MG63 (cell line): Measurements from ENCODE around the gene LONP1. TPM values are rescaled to one million over a fixed set of nuclear protein-coding genes. Genes with fewer than 3 reads are reported as not detected.
"Not testable (repeated sequence)": the region's sequence is repeated elsewhere in the genome, so short reads cannot be mapped to it uniquely, and the experiment has no call there.

ENCODE experiments used
- DNase-seq: peaks from one replicate; pipeline ENCODE4 v3.0.0-alpha.2; 2020
- H3K27me3 ChIP-seq: fragments of 250-450 bp; sonication (Bioruptor Pico); 2 replicates; pipeline ENCODE4 v1.5.1; 2020; ENCODE audit warnings: mild to moderate bottlenecking, moderate library complexity
- H3K36me3 ChIP-seq: fragments of 250-450 bp; sonication (Bioruptor Pico); 2 replicates; pipeline ENCODE4 v1.5.1; 2020; ENCODE audit warnings: mild to moderate bottlenecking, moderate library complexity
- H3K4me3 ChIP-seq: fragments of 250-450 bp; sonication (Bioruptor Pico); 2 replicates; pipeline ENCODE4 v1.5.1; 2020; ENCODE audit warnings: mild to moderate bottlenecking, moderate library complexity
- H3K9me3 ChIP-seq: fragments of 250-450 bp; sonication (Bioruptor Pico); 2 replicates; pipeline ENCODE4 v1.5.1; 2020; ENCODE audit warnings: mild to moderate bottlenecking, moderate library complexity
- total RNA-seq: library from RNA; depleted of rRNA; stranded (reverse); fragments of >200 nt; shearing (Covaris generic); gene quantifications from 2 replicates; pipeline ENCODE4 v1.2.3, GENCODE V29; 2014; ENCODE audit warnings: low replicate concordance; rRNA removed

LONP1 gene, protein sequence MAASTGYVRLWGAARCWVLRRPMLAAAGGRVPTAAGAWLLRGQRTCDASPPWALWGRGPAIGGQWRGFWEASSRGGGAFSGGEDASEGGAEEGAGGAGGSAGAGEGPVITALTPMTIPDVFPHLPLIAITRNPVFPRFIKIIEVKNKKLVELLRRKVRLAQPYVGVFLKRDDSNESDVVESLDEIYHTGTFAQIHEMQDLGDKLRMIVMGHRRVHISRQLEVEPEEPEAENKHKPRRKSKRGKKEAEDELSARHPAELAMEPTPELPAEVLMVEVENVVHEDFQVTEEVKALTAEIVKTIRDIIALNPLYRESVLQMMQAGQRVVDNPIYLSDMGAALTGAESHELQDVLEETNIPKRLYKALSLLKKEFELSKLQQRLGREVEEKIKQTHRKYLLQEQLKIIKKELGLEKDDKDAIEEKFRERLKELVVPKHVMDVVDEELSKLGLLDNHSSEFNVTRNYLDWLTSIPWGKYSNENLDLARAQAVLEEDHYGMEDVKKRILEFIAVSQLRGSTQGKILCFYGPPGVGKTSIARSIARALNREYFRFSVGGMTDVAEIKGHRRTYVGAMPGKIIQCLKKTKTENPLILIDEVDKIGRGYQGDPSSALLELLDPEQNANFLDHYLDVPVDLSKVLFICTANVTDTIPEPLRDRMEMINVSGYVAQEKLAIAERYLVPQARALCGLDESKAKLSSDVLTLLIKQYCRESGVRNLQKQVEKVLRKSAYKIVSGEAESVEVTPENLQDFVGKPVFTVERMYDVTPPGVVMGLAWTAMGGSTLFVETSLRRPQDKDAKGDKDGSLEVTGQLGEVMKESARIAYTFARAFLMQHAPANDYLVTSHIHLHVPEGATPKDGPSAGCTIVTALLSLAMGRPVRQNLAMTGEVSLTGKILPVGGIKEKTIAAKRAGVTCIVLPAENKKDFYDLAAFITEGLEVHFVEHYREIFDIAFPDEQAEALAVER
- total RNA-seq: 45.3 and 79.2 TPM in 2 replicates

DNA sequence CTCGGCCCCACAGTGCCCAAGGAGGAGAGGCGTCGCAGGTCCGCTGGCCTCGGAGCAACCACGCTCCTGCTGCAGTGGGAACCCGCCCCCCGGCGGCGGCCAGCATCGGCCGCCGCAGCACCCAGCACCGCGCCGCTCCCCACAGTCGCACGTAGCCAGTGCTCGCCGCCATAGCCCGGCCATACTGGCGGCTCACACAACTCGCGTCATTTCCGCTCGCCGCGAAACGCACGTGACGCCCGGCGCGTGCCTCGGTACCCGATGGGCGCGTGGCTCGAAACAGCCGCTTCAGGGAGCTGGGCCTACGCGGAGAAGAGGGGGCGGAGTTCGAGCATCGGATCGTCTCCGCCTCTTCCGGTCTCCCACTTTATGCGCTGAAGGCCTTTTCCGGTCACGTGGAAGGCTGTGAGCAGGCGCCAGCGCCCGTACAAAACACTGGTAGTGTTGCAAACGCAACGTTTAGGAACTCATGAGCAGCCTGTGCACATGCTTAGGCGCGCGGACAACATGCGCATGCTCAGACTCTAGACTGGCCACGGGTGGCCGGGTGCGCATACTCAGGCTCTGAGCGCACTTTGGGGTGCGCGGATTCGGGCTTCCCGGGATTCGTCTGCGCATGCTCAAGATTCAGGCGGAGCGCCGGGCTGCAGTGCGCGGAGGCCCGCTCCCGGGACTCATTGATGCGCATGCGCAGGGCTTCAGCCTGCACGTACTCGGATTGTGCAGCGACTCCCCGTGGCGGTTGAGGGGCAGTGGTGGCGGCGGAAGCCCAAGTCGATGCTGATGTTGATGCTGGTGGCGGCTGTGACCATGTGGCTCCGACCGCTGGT, at the start of gene LONP1, which contains the start of gene CATSPERD:
Gene LONP1, minus strand, starts transcription at position 186 of the 830 bp plus-strand sequence. Its CDS starts 14 bp downstream, at position 172.
Gene CATSPERD, plus strand, starts transcription at position 677 of the 830 bp plus-strand sequence. Its CDS starts 101 bp downstream, at position 778.
- Histone ChIP-seq H3K4me3 (peak within 1 kb of the TSS; percentile 72), H3K27me3 (no peaks in the 10 kb centered on the region), H3K36me3 (peaks cover 12% of the 10 kb centered on the region), H3K9me3 (no peaks in the 10 kb centered on the region)
- DNase-seq: peak; percentile 94

DNA sequence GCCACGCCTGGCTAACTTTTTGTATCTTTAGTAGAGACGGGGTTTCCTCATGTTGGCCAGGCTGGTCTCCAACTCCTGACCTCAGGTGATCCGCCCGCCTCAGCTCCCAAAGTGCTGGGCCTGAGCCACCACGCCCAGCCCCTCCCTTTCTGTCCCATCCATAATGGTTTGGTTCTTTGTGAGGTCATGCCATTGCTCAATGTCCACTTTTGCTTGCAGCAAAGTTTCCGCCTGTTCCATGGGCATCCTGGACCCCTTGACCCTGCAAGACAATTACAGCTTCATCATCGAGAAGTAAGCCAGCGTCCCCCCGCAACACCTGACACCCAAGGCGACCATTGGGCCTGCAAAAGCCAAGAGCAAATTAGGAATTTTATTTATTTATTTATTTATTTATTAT, 48.0 kb upstream of the LONP1 start:
- Histone ChIP-seq H3K4me3 (no peak overlapping the region), H3K36me3 (no peaks in the 10 kb centered on the region), H3K9me3 (no peaks in the 10 kb centered on the region), H3K27me3 (no peaks in the 10 kb centered on the region)
- DNase-seq: no peak

DNA sequence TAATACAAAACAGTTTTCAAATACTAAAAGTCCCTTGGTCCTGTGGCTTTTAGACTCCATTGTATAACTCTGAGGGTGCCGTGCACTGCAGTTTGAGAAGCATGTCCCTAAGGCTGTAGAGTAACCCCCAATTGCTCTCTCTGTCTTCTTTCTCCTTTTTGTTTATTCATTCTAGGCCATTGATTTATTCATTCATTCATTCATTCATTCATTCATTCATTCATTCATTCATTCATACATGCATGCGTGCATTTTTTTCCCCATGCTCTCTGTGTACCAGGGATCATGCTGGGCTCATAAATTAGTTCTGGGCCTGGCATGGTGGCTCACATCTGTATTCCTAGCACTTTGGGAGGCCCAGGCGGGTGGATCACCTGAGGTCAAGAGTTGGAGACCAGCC, 45.3 kb upstream of the LONP1 start:
- no peaks in the 10 kb centered on the region for H3K36me3 ChIP-seq
- no peak for DNase-seq
- no peaks in the 10 kb centered on the region for H3K9me3 ChIP-seq
- H3K27me3 ChIP-seq: no peaks in the 10 kb centered on the region
- no peak overlapping the region for H3K4me3 ChIP-seq

DNA sequence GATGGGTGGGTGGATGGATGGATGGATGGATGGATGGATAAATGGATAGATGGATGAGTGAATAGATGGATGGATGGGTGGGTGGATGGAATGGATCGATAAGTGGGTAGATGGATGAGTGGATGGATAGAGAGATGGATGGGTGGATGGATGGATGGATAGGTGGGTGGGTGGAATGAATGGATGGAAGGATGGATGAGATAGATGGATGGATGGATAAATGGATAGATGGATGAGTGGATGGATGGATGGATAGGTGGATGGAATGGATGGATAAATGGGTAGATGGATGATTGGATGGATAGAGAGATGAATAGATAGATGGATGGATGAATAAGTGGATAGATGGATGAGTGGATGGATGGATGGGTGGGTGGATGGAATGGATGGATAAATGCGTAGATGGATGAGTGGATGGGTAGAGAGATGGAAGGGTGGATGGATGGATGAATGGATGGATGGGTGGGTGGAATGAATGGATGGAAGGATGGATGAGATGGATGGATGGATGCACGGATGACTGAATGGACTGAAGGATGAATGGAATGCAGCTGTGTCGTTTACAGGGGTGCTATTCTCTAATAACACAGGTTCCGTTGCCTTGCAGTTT, 42.8 kb upstream of the LONP1 start:
- no peak for DNase-seq
- no peaks in the 10 kb centered on the region for H3K27me3 ChIP-seq
- H3K36me3 ChIP-seq: no peaks in the 10 kb centered on the region
- no peaks in the 10 kb centered on the region for H3K9me3 ChIP-seq
- H3K4me3 ChIP-seq: no peak overlapping the region

DNA sequence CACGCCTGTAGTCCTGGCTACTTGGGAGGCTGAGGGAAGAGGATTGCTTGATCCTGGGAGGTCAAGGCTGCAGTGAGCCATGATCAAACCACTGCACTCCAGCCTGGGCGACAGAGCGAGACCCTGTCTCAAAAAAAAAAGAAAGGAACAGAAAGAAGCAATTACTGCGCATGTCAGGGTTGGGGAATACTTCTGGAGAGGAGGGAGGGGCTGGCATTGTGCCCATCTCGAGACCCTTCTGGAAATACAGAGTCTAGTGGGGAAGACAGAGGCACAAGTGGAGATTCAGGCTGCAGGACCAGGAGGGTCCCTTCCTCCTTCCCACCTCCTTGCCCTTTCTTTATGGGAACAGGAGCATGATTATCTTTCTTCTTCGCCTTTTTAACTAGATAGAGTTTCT, 33.8 kb upstream of the LONP1 start:
- no peak for DNase-seq

DNA sequence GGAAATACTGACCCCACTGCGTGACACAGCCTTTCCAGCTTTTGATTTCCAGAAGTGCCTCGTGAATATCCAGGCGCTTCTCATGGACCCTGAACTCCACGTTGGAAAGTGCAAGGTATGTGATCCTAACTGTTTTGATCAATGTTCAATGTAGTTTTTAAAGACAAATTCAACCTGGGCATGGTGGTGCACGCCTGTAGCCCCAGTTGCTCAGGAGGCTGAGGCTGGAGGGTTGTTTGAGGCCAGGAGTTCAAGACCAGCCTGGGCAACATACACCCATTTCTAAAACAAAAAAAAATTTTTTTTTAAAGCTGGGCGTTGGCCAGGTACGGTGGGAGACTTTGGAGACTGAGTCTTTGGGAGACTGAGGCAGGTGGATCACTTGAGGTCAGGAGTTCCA, 31.8 kb upstream of the LONP1 start:
- H3K36me3 ChIP-seq: no peaks in the 10 kb centered on the region
- H3K27me3 ChIP-seq: no peaks in the 10 kb centered on the region
- H3K4me3 ChIP-seq: no peak overlapping the region
- no peaks in the 10 kb centered on the region for H3K9me3 ChIP-seq
- no peak for DNase-seq

More for the DNA sequence above, 33.8 kb upstream of the LONP1 start:
- no peaks in the 10 kb centered on the region for H3K36me3 ChIP-seq
- H3K4me3 ChIP-seq: no peak overlapping the region
- H3K27me3 ChIP-seq: no peaks in the 10 kb centered on the region
- H3K9me3 ChIP-seq: no peaks in the 10 kb centered on the region

DNA sequence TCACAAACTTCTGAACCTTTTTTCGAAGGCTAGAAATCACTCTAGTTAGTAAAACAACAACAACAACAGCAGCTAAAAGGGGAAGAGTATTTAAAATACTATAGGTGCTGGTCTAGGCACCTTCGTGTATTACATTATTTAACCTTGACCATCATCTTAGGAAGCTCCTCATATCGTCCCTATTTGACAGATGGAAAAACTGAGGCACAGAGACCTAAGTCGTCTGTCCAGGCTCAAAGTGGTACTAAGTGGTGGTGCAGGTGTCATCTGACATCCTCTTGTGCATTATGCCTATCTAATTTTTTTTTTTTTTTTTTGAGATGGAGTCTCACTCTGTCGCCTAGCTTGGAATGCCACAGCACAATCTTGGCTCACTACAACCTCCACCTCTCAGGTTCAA, 29.6 kb upstream of the LONP1 start:
- Histone ChIP-seq H3K27me3 (no peaks in the 10 kb centered on the region), H3K36me3 (no peaks in the 10 kb centered on the region), H3K9me3 (no peaks in the 10 kb centered on the region), H3K4me3 (no peak overlapping the region)
- no peak for DNase-seq

DNA sequence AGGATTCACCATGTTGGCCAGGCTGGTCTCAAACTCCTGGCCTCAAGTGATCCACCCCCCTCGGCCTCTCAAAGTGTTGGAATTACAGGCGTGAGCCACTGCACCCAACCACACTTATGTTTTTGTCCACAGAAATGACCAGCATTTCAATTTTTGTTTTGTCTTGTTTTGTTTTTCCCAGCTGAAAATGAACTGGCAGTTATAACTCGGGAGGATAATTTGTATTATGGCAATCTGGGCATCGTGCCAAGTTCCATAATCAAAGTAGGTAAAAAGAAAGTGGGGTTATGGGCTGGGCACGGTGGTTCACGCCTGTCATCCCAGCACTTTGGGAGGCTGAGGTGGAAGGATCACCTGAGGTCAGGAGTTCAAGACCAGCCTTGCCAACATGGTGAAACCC, 29.0 kb upstream of the LONP1 start:
- H3K27me3 ChIP-seq, DNase-seq, H3K9me3 ChIP-seq, H3K36me3 ChIP-seq, H3K4me3 ChIP-seq: not testable (repeated sequence)

DNA sequence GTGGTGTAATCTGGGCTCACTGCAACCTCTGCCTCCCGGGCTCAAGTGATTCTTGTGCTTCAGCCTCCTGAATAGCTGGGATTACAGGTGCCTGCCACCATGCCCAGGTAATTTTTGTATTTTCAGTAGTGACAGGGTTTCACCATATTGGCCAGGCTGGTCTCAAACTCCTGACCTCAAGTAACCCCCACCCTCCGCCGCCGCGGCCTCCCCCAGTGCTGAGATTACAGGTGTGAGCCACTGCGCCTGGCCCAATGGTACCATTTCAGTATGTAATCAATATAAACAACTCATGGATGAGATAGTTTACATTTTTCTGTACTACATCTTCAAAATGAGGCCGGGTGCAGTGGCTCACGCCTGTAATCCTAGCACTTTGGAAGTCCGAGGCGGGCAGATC, 25.1 kb upstream of the LONP1 start:
- H3K4me3 ChIP-seq, H3K9me3 ChIP-seq, DNase-seq, H3K27me3 ChIP-seq, H3K36me3 ChIP-seq: not testable (repeated sequence)

DNA sequence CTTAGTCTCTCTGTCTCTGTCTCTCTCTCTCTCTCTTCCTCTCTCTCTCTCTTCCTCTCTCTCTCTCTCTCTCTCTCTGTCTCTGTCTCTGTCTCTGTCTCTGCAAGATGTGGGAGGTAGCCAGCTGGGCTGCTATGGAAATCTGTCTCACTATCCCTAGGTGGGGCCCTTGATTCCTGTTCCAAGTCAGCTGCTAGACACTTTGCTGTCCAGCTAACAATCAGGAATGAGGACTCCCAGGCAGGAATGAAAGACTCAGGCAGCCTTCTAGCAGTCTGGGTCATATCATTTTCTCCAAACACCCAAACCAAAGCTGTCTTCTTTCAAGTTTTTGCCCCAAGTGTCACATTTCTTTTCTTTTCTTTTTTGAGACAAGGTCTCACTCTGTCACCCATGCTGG, 23.7 kb upstream of the LONP1 start:
- Histone ChIP-seq H3K9me3 (no peaks in the 10 kb centered on the region), H3K27me3 (no peaks in the 10 kb centered on the region), H3K4me3 (no peak overlapping the region), H3K36me3 (no peaks in the 10 kb centered on the region)
- DNase-seq: no peak

DNA sequence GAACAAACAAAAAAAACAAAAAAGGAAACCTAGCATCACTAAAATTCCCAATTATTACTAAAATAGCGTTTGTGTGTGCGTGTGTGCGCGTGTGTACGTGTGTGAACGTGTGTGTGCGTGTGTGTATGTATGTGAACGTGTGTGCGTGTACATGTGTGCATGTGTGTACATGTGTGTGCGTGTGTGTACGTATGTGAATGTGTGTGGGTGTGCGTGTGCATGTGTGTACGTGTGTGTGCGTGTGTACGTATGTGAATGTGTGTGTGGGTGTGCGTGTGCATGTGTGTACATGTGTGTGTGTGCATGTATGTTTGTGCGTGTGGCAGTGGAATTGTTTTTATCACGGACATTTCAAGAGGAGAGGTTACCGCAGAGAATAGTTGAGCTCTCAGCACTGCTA, 22.1 kb upstream of the LONP1 start:
- DNase-seq: no peak
- H3K27me3 ChIP-seq: no peaks in the 10 kb centered on the region
- H3K9me3 ChIP-seq: no peaks in the 10 kb centered on the region
- H3K36me3 ChIP-seq: no peaks in the 10 kb centered on the region
- H3K4me3 ChIP-seq: no peak overlapping the region

DNA sequence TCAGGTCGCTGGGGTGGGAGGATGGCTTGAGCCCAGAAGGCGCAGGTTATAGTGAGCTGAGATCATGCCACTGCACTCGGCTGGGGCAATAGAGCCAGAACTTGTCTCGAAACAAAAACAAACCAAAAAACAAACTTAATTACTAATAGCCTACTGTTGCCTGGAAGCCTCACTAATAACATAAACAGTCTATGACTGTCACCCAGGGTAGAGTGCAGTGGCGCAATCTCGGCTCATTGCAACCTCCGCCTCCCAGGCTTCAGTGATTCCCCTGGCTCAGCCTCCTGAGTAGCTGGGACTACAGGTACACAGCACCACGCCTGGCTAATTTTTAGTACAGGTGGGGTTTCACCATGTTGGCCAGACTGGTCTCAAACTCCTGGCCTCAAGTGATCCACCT, 18.5 kb upstream of the LONP1 start:
- DNase-seq: no peak
- no peaks in the 10 kb centered on the region for H3K27me3 ChIP-seq
- no peaks in the 10 kb centered on the region for H3K36me3 ChIP-seq
- no peaks in the 10 kb centered on the region for H3K9me3 ChIP-seq
- H3K4me3 ChIP-seq: no peak overlapping the region

DNA sequence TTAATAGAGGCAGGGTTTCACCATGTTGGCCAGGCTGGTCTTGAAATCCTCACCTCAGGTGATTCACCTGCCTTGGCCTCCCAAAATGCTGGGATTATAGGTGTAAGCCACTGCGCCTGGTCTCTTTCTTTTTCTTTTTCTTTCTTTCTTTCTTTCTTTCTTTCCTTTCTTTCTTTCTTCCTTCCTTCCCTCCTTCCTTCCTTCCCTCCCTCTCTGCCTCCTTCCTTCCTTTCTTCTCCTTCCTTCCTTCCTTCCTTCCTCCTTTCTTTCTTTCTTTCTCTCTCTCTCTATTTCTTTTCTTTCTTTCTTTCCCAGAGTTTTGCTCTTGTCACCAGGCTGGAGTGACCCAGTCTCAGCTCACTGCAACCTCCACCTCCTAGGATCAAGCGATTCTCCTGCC, 13.2 kb upstream of the LONP1 start:
- H3K36me3 ChIP-seq, H3K27me3 ChIP-seq, H3K9me3 ChIP-seq, H3K4me3 ChIP-seq, DNase-seq: not testable (repeated sequence)

DNA sequence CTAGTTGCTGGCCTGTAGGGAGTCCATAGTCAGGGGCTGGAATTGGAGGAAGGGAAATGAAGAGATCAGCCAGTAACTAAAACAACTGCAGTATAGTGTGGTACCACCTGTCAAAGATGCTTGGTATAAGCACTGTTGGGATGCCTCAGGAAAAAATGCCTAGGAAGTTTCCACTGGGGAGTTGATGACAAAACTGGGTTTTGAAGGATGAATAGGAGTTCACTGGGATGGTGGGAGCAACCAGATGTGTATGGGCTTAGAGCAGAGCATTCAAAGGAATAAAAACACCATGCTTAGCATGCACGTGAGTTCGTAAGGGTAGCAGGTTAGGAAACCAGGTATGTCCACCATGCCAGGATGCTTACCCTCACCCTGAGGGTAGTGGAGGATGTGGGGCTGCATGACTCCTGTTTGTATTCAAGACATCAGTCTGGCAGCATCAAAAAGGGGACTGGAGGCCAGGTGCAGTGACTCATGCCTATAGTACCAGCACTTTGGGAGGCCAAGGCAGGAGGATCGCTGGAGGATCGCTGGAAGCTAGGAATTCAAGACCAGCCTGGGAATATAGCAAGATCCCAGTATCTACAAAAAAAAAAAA, 7.6 kb upstream of the LONP1 start:
- no peaks in the 10 kb centered on the region for H3K27me3 ChIP-seq
- H3K36me3 ChIP-seq: no peaks in the 10 kb centered on the region
- DNase-seq: no peak
- no peaks in the 10 kb centered on the region; the same call in 1 of the 2 replicates for H3K9me3 ChIP-seq
- H3K4me3 ChIP-seq: no peak overlapping the region

DNA sequence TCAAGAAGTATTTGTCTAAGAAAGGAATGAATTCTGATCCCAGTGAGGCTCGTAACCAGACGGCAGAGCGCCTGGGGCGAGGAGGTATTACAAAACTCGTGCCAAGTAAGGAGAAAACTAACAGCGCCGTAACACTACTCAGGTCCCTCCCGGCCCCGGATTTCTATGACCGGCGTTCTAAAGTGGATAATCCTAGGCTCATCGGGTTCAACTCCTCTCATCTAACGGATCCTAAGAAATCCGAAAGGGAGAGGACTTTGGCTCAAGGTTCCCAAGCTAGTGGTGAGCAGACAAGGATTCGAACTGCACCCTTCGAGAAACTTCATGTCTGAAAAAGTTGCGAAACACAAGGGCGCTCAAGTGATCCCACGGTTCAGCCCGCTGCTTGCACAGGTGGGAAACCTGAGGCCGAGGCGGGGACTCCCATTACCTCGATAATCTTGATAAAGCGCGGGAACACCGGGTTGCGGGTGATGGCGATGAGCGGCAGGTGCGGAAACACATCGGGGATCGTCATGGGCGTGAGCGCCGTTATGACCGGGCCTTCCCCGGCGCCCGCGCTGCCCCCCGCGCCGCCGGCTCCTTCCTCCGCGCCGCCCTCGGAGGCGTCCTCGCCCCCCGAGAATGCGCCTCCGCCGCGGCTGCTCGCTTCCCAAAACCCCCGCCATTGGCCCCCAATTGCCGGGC, 529 bp downstream of the LONP1 start:
- no peak for DNase-seq
- H3K9me3 ChIP-seq: no peaks in the 10 kb centered on the region
- peaks cover 12% of the 10 kb centered on the region for H3K36me3 ChIP-seq
- H3K27me3 ChIP-seq: no peaks in the 10 kb centered on the region
- peak overlapping the region; percentile 72 for H3K4me3 ChIP-seq
